OCI-LY7 (cell line): ENCODE results near the gene MEI4. TPM values are rescaled to one million over a fixed set of nuclear protein-coding genes. Genes with fewer than 3 reads are reported as not detected.

Experiments
- BruUV-seq: library from RNA; stranded (reverse); fragments of 400-500 nt; replicated peaks from 2 replicates; lab custom pipeline; 2021; lab: Mats Ljungman, UMichigan
- CTCF ChIA-PET: fragments of 300-600 bp; sonication (Branson Sonifier 250); formaldehyde crosslinking; loops from one replicate; lab custom pipeline; 2022; ENCODE audit warnings: antibody characterized with exemption; ENCODE audit not compliant: unreplicated experiment; lab: Charles Lee
- POLR2A ChIA-PET: fragments of 300-600 bp; sonication (Branson Sonifier 250); formaldehyde crosslinking; loops from one replicate; lab custom pipeline; 2022; ENCODE audit warnings: antibody characterized with exemption; lab: Charles Lee
- DNase-seq: peaks from one replicate; pipeline ENCODE4 v3.0.0-alpha.2; 2015; ENCODE audit warnings: low spot score
- H2AFZ ChIP-seq: fragments of 200-600 bp; sonication (generic), shearing (Covaris generic); 2 replicates; pipeline ENCODE4 v1.6.1; 2014; ENCODE audit warnings: mild to moderate bottlenecking, antibody characterized with exemption, low read length, moderate library complexity
- H3K27ac ChIP-seq: fragments of 200-600 bp; sonication (generic); 2 replicates; pipeline ENCODE4 v1.5.1; 2014; ENCODE audit warnings: mixed run types, low read depth, mild to moderate bottlenecking, moderate library complexity, low read length, inconsistent platforms; ENCODE audit not compliant: poor library complexity, severe bottlenecking
- H3K36me3 ChIP-seq: fragments of 200-600 bp; sonication (generic); 2 replicates; pipeline ENCODE4 v1.6.1; 2014; ENCODE audit warnings: mild to moderate bottlenecking, antibody characterized with exemption, low read length, moderate library complexity, mixed read lengths; ENCODE audit not compliant: insufficient read depth
- H3K4me1 ChIP-seq: fragments of 200-600 bp; sonication (generic); 2 replicates; pipeline ENCODE4 v1.5.1; 2014; ENCODE audit warnings: mild to moderate bottlenecking, low read length; ENCODE audit not compliant: insufficient read depth, poor library complexity, severe bottlenecking
- H3K4me2 ChIP-seq: fragments of 200-600 bp; sonication (generic); 2 replicates; pipeline ENCODE4 v1.6.1; 2014; ENCODE audit warnings: mild to moderate bottlenecking, low read length
- H3K4me3 ChIP-seq: fragments of 200-600 bp; sonication (generic); 2 replicates; pipeline ENCODE4 v1.5.1; 2014; ENCODE audit warnings: mild to moderate bottlenecking, low read depth, low read length; ENCODE audit not compliant: poor library complexity, severe bottlenecking
- H3K79me2 ChIP-seq: fragments of 200-600 bp; sonication (generic); 2 replicates; pipeline ENCODE4 v1.6.1; 2016; ENCODE audit warnings: low read depth, mild to moderate bottlenecking, low read length, moderate library complexity, mixed read lengths; ENCODE audit not compliant: insufficient read depth
- H3K9me2 ChIP-seq: fragments of 200-600 bp; sonication (generic); 2 replicates; pipeline ENCODE4 v1.6.1; 2016; ENCODE audit warnings: mild to moderate bottlenecking, low read length, mixed read lengths; ENCODE audit not compliant: insufficient read depth
- H3K9me3 ChIP-seq: fragments of 200-600 bp; sonication (generic); 2 replicates; pipeline ENCODE4 v1.6.1; 2014; ENCODE audit warnings: mild to moderate bottlenecking, mixed run types, low read length, mixed read lengths
- H4K20me1 ChIP-seq: fragments of 200-600 bp; sonication (generic); 2 replicates; pipeline ENCODE4 v1.6.1; 2014; ENCODE audit warnings: mild to moderate bottlenecking, antibody characterized with exemption, low read length, moderate library complexity, mixed read lengths; ENCODE audit not compliant: insufficient read depth
- EZH2phosphoT487 ChIP-seq: fragments of 200-600 bp; sonication (generic); IDR thresholded peaks from 2 replicates; pipeline ENCODE4 v1.6.1; 2018; ENCODE audit warnings: low read depth, borderline replicate concordance, mild to moderate bottlenecking, mixed run types, antibody characterized with exemption, low read length, moderate library complexity, mixed read lengths
- intact Hi-C: fragments of 100-400 bp; cut with micrococcal nuclease; formaldehyde crosslinking; loops from one replicate; pipeline ENCODE4 v1.10.0; 2022; ENCODE audit not compliant: unreplicated experiment
- total RNA-seq, 2 experiments: library from RNA; depleted of rRNA in 1 of 2; stranded (reverse); fragments of >200 nt in 1 of 2; shearing (Covaris generic) in 1 of 2; gene quantifications; 2 replicates each; pipeline ENCODE4 v1.2.3, GENCODE V29; 2014 to 2022
- TF ChIP-seq, protein P1 (sequence below): fragments of 200-600 bp; sonication (generic); conservative IDR thresholded peaks from 2 replicates; pipeline ENCODE4 v1.5.1; 2014; ENCODE audit warnings: mild to moderate bottlenecking, antibody characterized with exemption, low read length, moderate library complexity, mixed read lengths

MEI4 gene
- total RNA-seq, 2 experiments from 2014 or later: not detected

DNA sequence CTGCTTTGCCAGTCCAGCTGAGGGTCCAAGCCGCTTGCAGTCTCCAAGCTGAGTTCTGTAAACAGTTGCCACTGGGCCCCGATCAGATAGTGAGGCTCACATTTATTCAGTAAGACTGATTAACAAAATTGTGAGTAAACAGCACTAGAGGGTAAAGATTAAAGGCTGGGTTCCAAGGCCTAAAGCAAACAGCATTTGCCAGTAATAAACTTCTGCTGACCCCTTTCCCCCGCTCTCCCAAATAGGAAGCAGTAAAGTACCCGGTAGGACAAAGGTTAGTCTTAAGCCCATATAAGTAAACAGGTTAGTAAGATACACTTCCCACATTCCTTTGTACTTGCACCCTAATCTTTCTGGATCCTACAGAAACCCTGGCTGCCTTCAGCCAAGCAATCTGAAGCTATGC, 181.8 kb downstream of the MEI4 start:
- Histone ChIP-seq H3K4me3 (no peak overlapping the region), H3K4me1 (no peaks in the 10 kb centered on the region), H2AFZ (no peak overlapping the region), H3K4me2 (no peak overlapping the region), H4K20me1 (no peaks in the 10 kb centered on the region), H3K9me3 (no peaks in the 10 kb centered on the region), H3K79me2 (no peaks in the 10 kb centered on the region), H3K27ac (no peak overlapping the region), H3K36me3 (no peaks in the 10 kb centered on the region), H3K9me2 (no peaks in the 10 kb centered on the region)
- BruUV-seq: no TSS peak
- intact Hi-C loops: no loop called here
- ChIA-PET POLR2A (interaction anchor here (1.0 kb wide), 1 partner anchor 9 kb away, joined by 3 read pairs; no protein-coding TSS in a partner anchor), CTCF (no interaction called here)
- TF ChIP-seq EZH2phosphoT487: no peak
- TF ChIP-seq, protein P1, sequence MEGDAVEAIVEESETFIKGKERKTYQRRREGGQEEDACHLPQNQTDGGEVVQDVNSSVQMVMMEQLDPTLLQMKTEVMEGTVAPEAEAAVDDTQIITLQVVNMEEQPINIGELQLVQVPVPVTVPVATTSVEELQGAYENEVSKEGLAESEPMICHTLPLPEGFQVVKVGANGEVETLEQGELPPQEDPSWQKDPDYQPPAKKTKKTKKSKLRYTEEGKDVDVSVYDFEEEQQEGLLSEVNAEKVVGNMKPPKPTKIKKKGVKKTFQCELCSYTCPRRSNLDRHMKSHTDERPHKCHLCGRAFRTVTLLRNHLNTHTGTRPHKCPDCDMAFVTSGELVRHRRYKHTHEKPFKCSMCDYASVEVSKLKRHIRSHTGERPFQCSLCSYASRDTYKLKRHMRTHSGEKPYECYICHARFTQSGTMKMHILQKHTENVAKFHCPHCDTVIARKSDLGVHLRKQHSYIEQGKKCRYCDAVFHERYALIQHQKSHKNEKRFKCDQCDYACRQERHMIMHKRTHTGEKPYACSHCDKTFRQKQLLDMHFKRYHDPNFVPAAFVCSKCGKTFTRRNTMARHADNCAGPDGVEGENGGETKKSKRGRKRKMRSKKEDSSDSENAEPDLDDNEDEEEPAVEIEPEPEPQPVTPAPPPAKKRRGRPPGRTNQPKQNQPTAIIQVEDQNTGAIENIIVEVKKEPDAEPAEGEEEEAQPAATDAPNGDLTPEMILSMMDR: no peak
- no peak for DNase-seq

DNA sequence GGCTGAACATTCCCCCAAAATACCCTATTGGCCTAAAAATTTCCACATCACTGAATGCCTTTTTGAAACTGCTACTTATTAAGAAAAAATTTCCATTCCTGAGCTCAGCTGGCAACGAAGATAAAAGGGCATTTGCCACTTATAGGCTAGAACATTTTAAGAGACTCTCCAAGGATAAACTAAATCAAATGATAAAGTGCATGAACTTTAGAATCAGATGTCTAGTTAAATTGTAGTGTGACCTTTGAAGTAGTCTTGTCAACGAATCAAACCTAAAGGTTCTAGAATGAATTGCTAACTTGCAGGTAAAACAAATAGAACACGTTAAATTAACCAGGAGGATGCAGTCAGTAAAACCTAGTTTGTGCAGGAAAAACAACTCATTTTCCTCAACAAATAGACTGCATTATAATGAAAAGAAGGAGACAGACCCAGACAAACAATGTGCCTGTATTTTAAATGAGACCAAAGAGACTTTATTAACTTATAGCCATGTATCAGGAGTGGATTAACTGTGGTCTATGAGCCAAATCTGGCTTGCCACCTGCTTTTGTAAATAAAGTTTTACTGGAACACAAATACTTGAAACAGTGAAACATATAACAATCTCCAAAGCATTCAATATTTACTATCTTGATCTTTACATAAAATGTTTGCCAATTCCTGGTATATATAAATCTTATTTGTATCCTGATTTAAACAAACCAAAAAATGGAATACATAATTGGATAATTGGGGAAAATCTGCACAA, 184.4 kb downstream of the MEI4 start:
- Histone ChIP-seq H3K4me3 (no peak overlapping the region), H3K4me2 (no peak overlapping the region), H4K20me1 (no peaks in the 10 kb centered on the region), H3K9me3 (no peaks in the 10 kb centered on the region), H3K4me1 (no peaks in the 10 kb centered on the region), H3K36me3 (no peaks in the 10 kb centered on the region), H3K9me2 (no peaks in the 10 kb centered on the region), H3K79me2 (no peaks in the 10 kb centered on the region), H2AFZ (no peak overlapping the region), H3K27ac (no peak overlapping the region)
- POLR2A ChIA-PET: no interaction called here
- CTCF ChIA-PET: no interaction called here
- no TSS peak for BruUV-seq
- DNase-seq: no peak
- TF ChIP-seq, protein P1: no peak
- no peak for TF ChIP-seq EZH2phosphoT487
- intact Hi-C loops: no loop called here

DNA sequence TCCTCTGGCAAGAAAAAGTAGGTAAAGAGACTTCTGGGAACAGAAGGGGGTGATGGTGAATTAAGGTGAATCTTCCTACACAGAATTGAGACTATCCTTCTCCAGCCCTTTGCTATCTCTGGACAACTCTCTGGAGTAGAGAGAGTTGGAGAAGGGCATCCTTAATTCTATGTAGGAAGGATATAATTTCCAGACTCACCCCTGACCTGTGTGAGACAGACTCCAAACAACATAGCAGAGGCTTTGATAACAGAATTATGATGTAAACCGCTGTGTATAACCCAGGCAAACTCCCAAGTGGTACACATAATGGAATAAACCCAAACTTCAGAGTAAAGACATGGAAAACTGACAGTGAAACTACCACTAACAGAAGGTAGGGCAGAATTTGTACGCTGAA, 186.5 kb downstream of the MEI4 start:
- Histone ChIP-seq H3K4me2 (no peak overlapping the region), H3K27ac (no peak overlapping the region), H4K20me1 (no peaks in the 10 kb centered on the region), H3K79me2 (no peaks in the 10 kb centered on the region), H3K9me3 (no peaks in the 10 kb centered on the region), H3K4me1 (no peaks in the 10 kb centered on the region), H3K4me3 (no peak overlapping the region), H3K9me2 (no peaks in the 10 kb centered on the region), H3K36me3 (no peaks in the 10 kb centered on the region), H2AFZ (no peak overlapping the region)
- no peak for DNase-seq
- no peak for TF ChIP-seq EZH2phosphoT487
- TF ChIP-seq, protein P1: no peak
- intact Hi-C loops: no loop called here
- POLR2A ChIA-PET: no interaction called here
- CTCF ChIA-PET: no interaction called here
- BruUV-seq: no TSS peak
